Smooth muscle cell (in vitro differentiated cells): ENCODE results near the gene LENG8. TPM values are rescaled to one million over a fixed set of nuclear protein-coding genes. Genes with fewer than 3 reads are reported as not detected.
A peak's percentile ranks its signal among the peaks of the same experiment; 100 is the strongest.

Experiments used
- DNase-seq: peaks from one replicate; lab custom pipeline; 2025; ENCODE audit not compliant: unreplicated experiment; lab: John Stamatoyannopoulos, UW
- H2AFZ ChIP-seq: fragments of 200-600 bp; sonication (generic); 2 replicates; pipeline ENCODE4 v1.6.0; 2016; ENCODE audit warnings: antibody characterized with exemption, low read depth, mild to moderate bottlenecking
- H3F3A ChIP-seq: fragments of 200-600 bp; sonication (generic); 2 replicates; pipeline ENCODE4 v1.6.0; 2017; ENCODE audit warnings: antibody characterized with exemption, low read depth
- H3K27ac ChIP-seq: fragments of 200-600 bp; sonication (generic); 2 replicates; pipeline ENCODE4 v1.5.1; 2016; ENCODE audit warnings: low read depth, mild to moderate bottlenecking
- H3K27me3 ChIP-seq: fragments of 200-600 bp; sonication (generic); 2 replicates; pipeline ENCODE4 v1.6.1; 2016; ENCODE audit warnings: low read depth, mild to moderate bottlenecking
- H3K36me3 ChIP-seq: fragments of 200-600 bp; sonication (generic); 2 replicates; pipeline ENCODE4 v1.5.1; 2016; ENCODE audit warnings: low read depth
- H3K4me1 ChIP-seq: fragments of 200-600 bp; sonication (generic); 2 replicates; pipeline ENCODE4 v1.5.1; 2016; ENCODE audit warnings: low read depth
- H3K4me2 ChIP-seq: fragments of 200-600 bp; sonication (generic); 2 replicates; pipeline ENCODE4 v1.6.0; 2016; ENCODE audit warnings: mild to moderate bottlenecking
- H3K4me3 ChIP-seq: fragments of 200-600 bp; sonication (generic); 2 replicates; pipeline ENCODE4 v1.5.1; 2016; ENCODE audit warnings: mild to moderate bottlenecking
- H3K79me2 ChIP-seq: fragments of 200-600 bp; sonication (generic); 2 replicates; pipeline ENCODE4 v1.6.0; 2016; ENCODE audit warnings: low read depth, mild to moderate bottlenecking
- H3K9ac ChIP-seq: fragments of 200-600 bp; sonication (generic); 2 replicates; pipeline ENCODE4 v1.6.0; 2016; ENCODE audit warnings: low read depth
- H3K9me3 ChIP-seq: fragments of 200-600 bp; sonication (generic); replicated peaks from 2 replicates; pipeline ENCODE4 v1.5.1; 2016; ENCODE audit warnings: low read depth
- H4K20me1 ChIP-seq: fragments of 200-600 bp; sonication (generic); 2 replicates; pipeline ENCODE4 v1.6.0; 2016; ENCODE audit warnings: low read depth
- WGBS: methylation state at CpG from one replicate; pipeline ENCODE4 v1.1.7; 2016; ENCODE audit warnings: low lambda C conversion rate; 5-methylcytosine and 5-hydroxymethylcytosine counted together
- polyA plus RNA-seq: library from polyadenylated mRNA; unstranded; fragments of >200 nt; fragmentation: Nextera tagmentation; extraction: Ambion mirVana; gene quantifications from 2 replicates; pipeline ENCODE4 v1.2.1, GENCODE V29; 2016
- total RNA-seq: library from RNA; depleted of rRNA; stranded (reverse); fragments of >200 nt; gene quantifications from 2 replicates; pipeline ENCODE4 v1.2.3, GENCODE V29; 2014
- TF ChIP-seq, protein P1 (sequence below): fragments of 200-600 bp; sonication (generic); IDR thresholded peaks from 2 replicates; pipeline ENCODE4 v1.5.1; 2017; ENCODE audit warnings: borderline replicate concordance, mild to moderate bottlenecking, antibody characterized with exemption; ENCODE audit not compliant: insufficient read depth, poor library complexity, severe bottlenecking

The LENG8 gene
- total and polyA plus RNA-seq, 2 experiments from 2014 or later = 27.6 to 32.9 TPM

DNA sequence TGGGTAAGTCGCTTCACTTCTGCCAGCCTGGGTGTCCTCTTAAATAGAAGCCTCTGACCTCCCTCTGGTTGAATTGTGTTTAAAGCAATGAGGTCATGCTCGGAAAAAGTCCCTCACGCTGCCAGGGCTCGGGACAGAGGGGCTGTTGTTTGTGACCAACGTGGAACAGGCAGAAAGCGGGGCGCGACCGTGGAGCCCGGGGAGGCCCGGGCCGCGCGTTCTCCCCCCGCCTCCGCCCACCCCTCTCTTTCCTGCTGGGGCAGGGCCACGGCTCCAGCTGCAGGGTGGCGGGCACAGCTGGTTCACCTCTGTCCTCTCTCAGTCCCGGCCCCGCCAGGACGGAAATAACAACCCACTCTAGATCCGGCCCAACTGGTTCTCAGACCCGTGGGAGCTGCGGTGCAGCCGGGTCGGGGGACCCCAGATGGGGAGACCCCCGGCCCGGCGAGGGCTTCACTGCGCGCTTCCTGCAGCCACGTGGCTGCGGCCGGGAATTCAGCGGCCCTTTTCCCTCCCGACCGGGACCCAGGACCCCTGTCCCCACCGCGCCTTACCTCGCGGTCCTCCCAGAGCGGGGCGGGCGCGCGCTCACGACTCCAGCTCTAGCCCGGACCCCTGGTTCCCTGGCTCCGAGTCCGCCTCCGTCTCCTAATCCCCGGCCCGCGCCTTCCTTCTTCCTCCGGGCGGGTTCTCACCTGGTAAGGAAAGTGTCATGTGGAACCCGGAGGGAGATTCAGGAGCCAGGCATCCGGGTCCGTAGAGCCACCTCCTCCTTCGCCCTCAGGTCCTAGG is 22.2 kb downstream of the LENG8 start:
- peak overlapping the region; percentile 61 for H3K27ac ChIP-seq
- TF ChIP-seq, protein P1, sequence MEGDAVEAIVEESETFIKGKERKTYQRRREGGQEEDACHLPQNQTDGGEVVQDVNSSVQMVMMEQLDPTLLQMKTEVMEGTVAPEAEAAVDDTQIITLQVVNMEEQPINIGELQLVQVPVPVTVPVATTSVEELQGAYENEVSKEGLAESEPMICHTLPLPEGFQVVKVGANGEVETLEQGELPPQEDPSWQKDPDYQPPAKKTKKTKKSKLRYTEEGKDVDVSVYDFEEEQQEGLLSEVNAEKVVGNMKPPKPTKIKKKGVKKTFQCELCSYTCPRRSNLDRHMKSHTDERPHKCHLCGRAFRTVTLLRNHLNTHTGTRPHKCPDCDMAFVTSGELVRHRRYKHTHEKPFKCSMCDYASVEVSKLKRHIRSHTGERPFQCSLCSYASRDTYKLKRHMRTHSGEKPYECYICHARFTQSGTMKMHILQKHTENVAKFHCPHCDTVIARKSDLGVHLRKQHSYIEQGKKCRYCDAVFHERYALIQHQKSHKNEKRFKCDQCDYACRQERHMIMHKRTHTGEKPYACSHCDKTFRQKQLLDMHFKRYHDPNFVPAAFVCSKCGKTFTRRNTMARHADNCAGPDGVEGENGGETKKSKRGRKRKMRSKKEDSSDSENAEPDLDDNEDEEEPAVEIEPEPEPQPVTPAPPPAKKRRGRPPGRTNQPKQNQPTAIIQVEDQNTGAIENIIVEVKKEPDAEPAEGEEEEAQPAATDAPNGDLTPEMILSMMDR = no peak
- no peak overlapping the region for H2AFZ ChIP-seq
- no peaks in the 10 kb centered on the region for H3K36me3 ChIP-seq
- no peak for DNase-seq
- peak overlapping the region; percentile 87 for H3K9ac ChIP-seq
- no peaks in the 10 kb centered on the region for H3K27me3 ChIP-seq
- 12% methylated on average over 59 of the region's 60 CpGs for WGBS
- no peaks in the 10 kb centered on the region for H3K9me3 ChIP-seq
- H3K4me1 ChIP-seq = peaks cover 11% of the 10 kb centered on the region
- peaks cover 21% of the 10 kb centered on the region for H3K79me2 ChIP-seq
- H3F3A ChIP-seq = peaks cover 19% of the 10 kb centered on the region
- peak overlapping the region; percentile 65 for H3K4me3 ChIP-seq
- peaks cover 18% of the 10 kb centered on the region for H4K20me1 ChIP-seq
- H3K4me2 ChIP-seq = peak overlapping the region; percentile 93

DNA sequence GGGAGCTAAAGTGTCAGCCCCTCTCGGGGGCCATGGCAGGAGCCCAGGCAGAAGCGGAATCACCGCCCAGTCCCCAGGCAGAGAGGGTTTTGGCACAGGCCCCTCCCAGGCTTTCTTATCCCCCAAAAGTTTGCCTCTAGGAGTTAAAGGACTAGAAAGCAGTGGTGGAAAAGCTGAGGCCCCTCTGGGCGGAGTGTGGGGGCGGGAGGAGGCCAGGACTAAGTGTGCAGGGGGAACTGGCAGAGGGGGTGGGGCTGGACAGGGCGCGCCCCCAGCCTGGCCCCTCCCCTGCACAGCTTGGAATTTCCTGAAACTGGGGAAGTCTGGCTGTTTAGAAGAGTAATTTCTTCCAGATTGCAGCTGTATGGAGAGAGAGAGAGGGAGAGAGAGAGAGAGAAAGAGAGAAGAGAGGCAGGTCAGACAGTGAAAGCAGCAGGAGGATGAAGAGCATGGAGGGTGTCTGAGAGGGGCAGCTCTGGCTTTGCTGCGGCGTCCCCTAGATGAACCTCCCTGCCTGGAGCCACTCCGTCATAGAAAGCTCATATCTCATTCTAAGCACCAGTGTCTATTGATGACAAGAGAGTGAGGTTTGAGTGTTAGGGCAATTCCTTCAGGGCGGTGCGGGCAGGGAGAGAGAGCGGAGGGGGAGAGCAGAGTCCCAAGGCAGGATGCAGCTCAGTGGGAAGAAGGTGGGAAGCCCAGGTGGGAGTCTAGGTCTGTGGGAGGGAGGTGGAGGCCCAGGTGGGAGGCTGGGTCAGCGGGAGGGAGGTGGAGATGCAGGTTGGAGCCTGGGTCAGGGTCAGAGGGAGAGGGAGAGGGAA is 24.3 kb downstream of the LENG8 start, which contains the start of gene CDC42EP5:
CDC42EP5 (minus strand) TSS at position 226 of the 821 bp plus-strand sequence. CDS start 7,749 bp downstream, outside the sequence.
- Histone ChIP-seq H3K79me2 (peaks cover 21% of the 10 kb centered on the region), H3K9ac (peak within 1 kb of the TSS; percentile 57), H3F3A (peaks cover 19% of the 10 kb centered on the region), H3K4me2 (peak within 1 kb of the TSS; percentile 80), H3K36me3 (no peaks in the 10 kb centered on the region), H3K27ac (peak within 1 kb of the TSS; percentile 85), H3K4me1 (peaks cover 11% of the 10 kb centered on the region), H2AFZ (peak within 1 kb of the TSS; percentile 68), H3K9me3 (no peaks in the 10 kb centered on the region), H3K27me3 (no peaks in the 10 kb centered on the region), H4K20me1 (peaks cover 18% of the 10 kb centered on the region), H3K4me3 (peak within 1 kb of the TSS; percentile 52)
- 12% methylated on average over 11 of the region's 14 CpGs for WGBS
- TF ChIP-seq, protein P1 = no peak
- DNase-seq = peak; percentile 71

DNA sequence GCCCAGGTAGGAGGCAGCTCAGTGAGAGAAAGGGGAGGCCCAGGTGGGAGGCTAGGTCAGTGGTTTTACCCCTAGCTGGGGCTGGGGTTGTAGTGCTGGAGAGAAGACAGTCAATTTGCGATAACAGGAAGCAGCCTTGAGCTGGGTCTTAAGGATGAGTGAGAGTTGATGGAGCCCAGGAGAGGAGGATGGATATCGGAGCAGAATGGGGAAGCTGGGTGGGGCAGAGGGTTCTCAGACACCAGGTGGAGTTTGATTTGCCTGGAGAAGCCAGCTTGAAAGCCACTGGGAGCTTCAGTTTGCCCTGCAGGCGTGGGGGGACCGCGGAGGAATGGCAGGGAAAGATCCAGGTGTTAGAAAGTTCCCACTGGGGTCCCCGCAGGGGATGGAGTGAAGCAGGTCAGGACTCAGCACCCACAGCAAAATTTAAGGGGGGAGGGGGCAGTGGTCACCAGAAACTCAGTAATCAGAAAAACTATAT is 24.9 kb downstream of the LENG8 start:
- H3K27ac ChIP-seq = peak overlapping the region; percentile 85
- peaks cover 21% of the 10 kb centered on the region for H3K79me2 ChIP-seq
- H3K9me3 ChIP-seq = no peaks in the 10 kb centered on the region
- peak overlapping the region; percentile 52 for H3K4me3 ChIP-seq
- H3K9ac ChIP-seq = peak overlapping the region; percentile 43
- H3K4me1 ChIP-seq = peaks cover 11% of the 10 kb centered on the region
- H4K20me1 ChIP-seq = peaks cover 18% of the 10 kb centered on the region
- WGBS = 48% methylated on average over 6 of the region's 6 CpGs
- peak overlapping the region; percentile 68 for H2AFZ ChIP-seq
- H3K27me3 ChIP-seq = no peaks in the 10 kb centered on the region
- H3K36me3 ChIP-seq = no peaks in the 10 kb centered on the region
- peaks cover 19% of the 10 kb centered on the region for H3F3A ChIP-seq
- DNase-seq = no peak
- peak overlapping the region; percentile 80 for H3K4me2 ChIP-seq
- TF ChIP-seq, protein P1 = no peak
